GM10248 (cell line): ENCODE results near the gene TK2.

Experiments used
- CTCF ChIA-PET: fragments of 300-600 bp; sonication (Branson Sonifier 250); formaldehyde crosslinking; extraction: SDS; loops from one replicate; lab custom pipeline; 2021; ENCODE audit warnings: antibody characterized with exemption; lab: Yijun Ruan, JAX
- POLR2A ChIA-PET: fragments of 350-650 bp; sonication (Branson Sonifier 250); formaldehyde crosslinking; extraction: SDS; loops from one replicate; lab custom pipeline; 2020; ENCODE audit warnings: antibody characterized with exemption; lab: Yijun Ruan, JAX
- DNase-seq: peaks from one replicate; pipeline ENCODE4 v3.0.0; 2012; ENCODE audit errors: extremely low spot score
- CTCF ChIP-seq: IDR thresholded peaks from 2 replicates; pipeline ENCODE4 v1.5.1; 2012; ENCODE audit warnings: mild to moderate bottlenecking, low read depth; ENCODE audit errors: extremely low read depth, missing control alignments, control extremely low read depth

TK2 gene

GRCh38 chr16:66585481-66586239 is 35.7 kb upstream of the TK2 start:
- ChIA-PET CTCF (interaction anchor here (0.9 to 1.9 kb wide), 6 partner anchors 13 to 229 kb away, joined by 3 to 4 read pairs (median 4); no protein-coding TSS in a partner anchor), POLR2A (no interaction called here)
- DNase-seq = no peak

GRCh38 chr16:66581246-66581952 is 31.5 kb upstream of the TK2 start:
- ChIA-PET CTCF (interaction anchor here (0.7 to 3.4 kb wide), 5 partner anchors 8 to 69 kb away, joined by 3 to 16 read pairs (median 4); partner anchors contain the start of gene CKLF), POLR2A (no interaction called here)

More at GRCh38 chr16:66585481-66586239, 35.7 kb upstream of the TK2 start:
- TF ChIP-seq CTCF = no peak

GRCh38 chr16:66580605-66581209 is 30.8 kb upstream of the TK2 start:
- POLR2A ChIA-PET = no interaction called here
- DNase-seq = no peak
- CTCF ChIA-PET = interaction anchor here (1.0 to 3.4 kb wide), 6 partner anchors 8 to 70 kb away, joined by 4 to 16 read pairs (median 7); no protein-coding TSS in a partner anchor
- no peak for TF ChIP-seq CTCF

More at GRCh38 chr16:66581246-66581952, 31.5 kb upstream of the TK2 start:
- TF ChIP-seq CTCF = no peak
- no peak for DNase-seq

GRCh38 chr16:66578651-66579531 is 29.0 kb upstream of the TK2 start, which contains the start of gene CMTM2:
TSS of gene CMTM2 (plus strand) at chr16:66579463. CDS start at chr16:66579608, 145 bp downstream.
- TF ChIP-seq CTCF = no peak
- DNase-seq = no peak
- CTCF ChIA-PET = interaction anchor here (1.1 to 4.1 kb wide), 8 partner anchors 9 to 173 kb away, joined by 3 to 16 read pairs (median 7); no protein-coding TSS in a partner anchor
- POLR2A ChIA-PET = interaction anchor here (0.6 kb wide), 1 partner anchor 94 kb away, joined by 8 read pairs; no protein-coding TSS in a partner anchor

GRCh38 chr16:66576296-66576695 is 26.4 kb upstream of the TK2 start:
- ChIA-PET POLR2A (no interaction called here), CTCF (interaction anchor here (1.4 to 5.4 kb wide), 5 partner anchors 13 to 170 kb away, joined by 3 to 22 read pairs (median 9); no protein-coding TSS in a partner anchor)
- DNase-seq = no peak
- no peak for TF ChIP-seq CTCF
